ES-I3 (cell line): ENCODE data around the gene NDST3.

Experiments
- H3K36me3 ChIP-seq: 2 replicates; pipeline ENCODE4 v1.6.1; 2013; ENCODE audit warnings: mild to moderate bottlenecking, low read length, control low read depth, moderate library complexity; ENCODE audit not compliant: insufficient read depth
- H3K4me1 ChIP-seq: 2 replicates; pipeline ENCODE4 v1.6.1; 2013; ENCODE audit warnings: mild to moderate bottlenecking, control low read depth, low read length; ENCODE audit not compliant: insufficient read depth
- H3K9ac ChIP-seq: 2 replicates; pipeline ENCODE4 v1.6.1; 2013; ENCODE audit warnings: low read depth, mild to moderate bottlenecking, low read length, moderate library complexity
- H3K9me3 ChIP-seq: 2 replicates; pipeline ENCODE4 v1.6.1; 2013; ENCODE audit warnings: mild to moderate bottlenecking, low read length, moderate library complexity; ENCODE audit not compliant: control insufficient read depth, insufficient read depth

NDST3 gene

DNA sequence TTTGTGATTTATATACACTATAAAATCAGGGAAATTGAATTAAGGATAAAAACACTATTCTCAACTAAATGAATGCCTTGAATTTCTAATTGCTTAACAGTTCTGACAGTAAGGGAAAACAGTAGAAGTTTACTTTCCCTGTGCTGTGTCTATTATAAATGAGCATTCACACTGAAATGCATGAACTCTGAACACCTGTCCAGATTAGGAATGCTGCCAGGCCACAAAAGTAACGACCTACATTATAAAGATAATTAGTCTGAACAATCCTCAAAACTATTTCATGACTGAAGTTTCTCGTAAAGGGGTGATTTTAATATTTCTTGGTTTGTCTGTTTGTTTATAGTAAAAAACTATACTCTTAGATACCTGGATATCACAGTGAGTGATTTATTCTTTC is 2.0 kb downstream of the NDST3 start:
- H3K9ac ChIP-seq = no peak overlapping the region
- no peaks in the 10 kb centered on the region for H3K9me3 ChIP-seq
- no peaks in the 10 kb centered on the region for H3K36me3 ChIP-seq
- no peaks in the 10 kb centered on the region for H3K4me1 ChIP-seq

DNA sequence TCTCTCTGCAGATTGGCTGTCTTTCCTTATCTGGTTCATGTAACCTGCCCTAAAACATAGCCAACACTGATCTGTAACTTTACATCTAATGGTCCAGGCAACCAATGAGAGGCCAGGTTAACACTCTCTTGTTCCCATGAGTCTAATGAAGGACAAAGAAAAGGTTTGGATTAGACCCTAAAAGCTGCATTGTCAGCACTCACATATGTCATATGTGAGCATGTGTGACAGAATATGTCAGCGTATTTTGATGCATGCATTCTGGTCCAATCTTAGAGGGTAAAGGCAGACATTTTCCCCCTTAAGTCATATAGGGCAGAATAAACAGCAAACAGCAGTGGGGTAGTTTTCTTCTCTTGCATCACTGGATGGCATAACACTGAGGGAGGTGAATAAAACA is 3.7 kb downstream of the NDST3 start:
- Histone ChIP-seq H3K36me3 (no peaks in the 10 kb centered on the region), H3K4me1 (no peaks in the 10 kb centered on the region), H3K9ac (no peak overlapping the region; the same call in 1 of the 2 replicates), H3K9me3 (no peaks in the 10 kb centered on the region)

DNA sequence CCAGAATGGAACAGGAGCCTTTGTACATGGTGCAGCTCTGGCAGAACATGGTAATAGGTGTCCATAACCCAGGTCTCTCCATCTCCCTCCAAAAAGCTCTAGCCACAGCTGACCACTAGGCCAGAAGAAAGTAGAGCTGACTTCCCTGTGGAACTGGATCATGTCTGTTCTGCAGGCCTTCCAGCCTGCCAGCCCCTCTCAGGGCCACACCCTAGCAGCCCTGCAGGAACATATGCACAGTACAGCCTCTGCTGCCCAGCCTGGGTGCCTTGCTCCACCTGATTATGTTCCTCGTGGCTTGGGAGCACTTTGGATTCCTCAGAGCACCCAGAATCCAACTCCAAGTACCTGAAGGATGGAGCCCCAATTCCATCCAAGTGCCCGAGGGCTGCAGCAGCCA is 12.0 kb downstream of the NDST3 start:
- H3K36me3 ChIP-seq = no peaks in the 10 kb centered on the region; the same call in 1 of the 2 replicates
- peaks cover 3% of the 10 kb centered on the region; the same call in 1 of the 2 replicates for H3K9me3 ChIP-seq
- H3K4me1 ChIP-seq = no peaks in the 10 kb centered on the region
- no peak overlapping the region for H3K9ac ChIP-seq

GRCh38 chr4:118047043-118047442 is 12.8 kb downstream of the NDST3 start:
- H3K36me3 ChIP-seq = no peaks in the 10 kb centered on the region; the same call in 1 of the 2 replicates
- no peaks in the 10 kb centered on the region for H3K4me1 ChIP-seq
- H3K9ac ChIP-seq = no peak overlapping the region
- H3K9me3 ChIP-seq = peaks cover 3% of the 10 kb centered on the region; the same call in 1 of the 2 replicates

DNA sequence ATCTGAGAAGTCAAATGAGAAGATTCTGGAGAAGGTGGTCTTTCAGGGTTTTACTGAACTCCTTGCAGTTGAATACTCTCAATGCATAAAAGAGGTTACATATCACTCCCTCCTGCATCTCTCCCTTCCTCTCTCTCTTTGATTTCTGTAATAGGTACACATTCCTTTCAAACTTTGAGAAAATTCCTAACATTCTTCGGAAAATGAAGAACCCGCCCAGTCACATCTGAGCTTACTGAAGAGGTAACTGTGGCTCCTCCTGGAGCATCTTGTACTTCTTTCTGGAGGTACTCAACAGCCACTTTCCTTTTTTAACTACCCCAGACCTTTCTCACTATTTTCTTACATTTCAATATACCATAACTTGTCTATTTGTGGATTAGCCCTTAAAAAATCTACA is 24.7 kb downstream of the NDST3 start:
- H3K9ac ChIP-seq = no peak overlapping the region
- no peaks in the 10 kb centered on the region for H3K9me3 ChIP-seq
- no peaks in the 10 kb centered on the region; the same call in 1 of the 2 replicates for H3K4me1 ChIP-seq
- H3K36me3 ChIP-seq = no peaks in the 10 kb centered on the region

- H3K9me3 ChIP-seq = no peaks in the 10 kb centered on the region
- H3K9ac ChIP-seq = no peak overlapping the region
- no peaks in the 10 kb centered on the region for H3K36me3 ChIP-seq
- no peaks in the 10 kb centered on the region; the same call in 1 of the 2 replicates for H3K4me1 ChIP-seq
Observed at GRCh38 chr4:118059397-118059796, 25.1 kb downstream of the NDST3 start.

GRCh38 chr4:118076958-118077766 is 42.9 kb downstream of the NDST3 start:
- Histone ChIP-seq H3K9ac (no peak overlapping the region), H3K4me1 (no peaks in the 10 kb centered on the region), H3K36me3 (no peaks in the 10 kb centered on the region), H3K9me3 (no peaks in the 10 kb centered on the region)

- no peaks in the 10 kb centered on the region for H3K36me3 ChIP-seq
- no peaks in the 10 kb centered on the region for H3K9me3 ChIP-seq
- no peaks in the 10 kb centered on the region for H3K4me1 ChIP-seq
- no peak overlapping the region for H3K9ac ChIP-seq
Observed at GRCh38 chr4:118077767-118078105, 43.5 kb downstream of the NDST3 start.

DNA sequence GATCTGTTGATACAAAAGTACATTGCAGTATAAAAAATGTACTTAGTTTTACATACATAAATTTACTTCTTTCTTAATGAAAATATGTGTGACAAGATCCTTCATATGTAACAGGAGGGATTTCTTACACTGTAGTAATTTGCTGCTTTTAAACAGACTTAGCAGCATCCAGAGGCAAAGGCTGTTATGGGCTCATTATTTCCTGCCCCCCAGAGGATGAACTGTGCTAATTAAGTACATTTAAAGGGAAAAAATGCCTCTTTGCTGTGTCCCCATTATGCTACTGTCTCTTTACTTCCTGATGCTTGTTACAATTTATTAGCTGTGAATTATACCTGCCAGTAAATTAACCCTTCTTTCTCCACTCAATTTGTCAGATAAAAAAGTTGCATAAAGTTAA is 47.1 kb downstream of the NDST3 start:
- Histone ChIP-seq H3K9me3 (no peaks in the 10 kb centered on the region), H3K9ac (no peak overlapping the region), H3K4me1 (peaks cover 11% of the 10 kb centered on the region; the same call in 1 of the 2 replicates), H3K36me3 (no peaks in the 10 kb centered on the region)

DNA sequence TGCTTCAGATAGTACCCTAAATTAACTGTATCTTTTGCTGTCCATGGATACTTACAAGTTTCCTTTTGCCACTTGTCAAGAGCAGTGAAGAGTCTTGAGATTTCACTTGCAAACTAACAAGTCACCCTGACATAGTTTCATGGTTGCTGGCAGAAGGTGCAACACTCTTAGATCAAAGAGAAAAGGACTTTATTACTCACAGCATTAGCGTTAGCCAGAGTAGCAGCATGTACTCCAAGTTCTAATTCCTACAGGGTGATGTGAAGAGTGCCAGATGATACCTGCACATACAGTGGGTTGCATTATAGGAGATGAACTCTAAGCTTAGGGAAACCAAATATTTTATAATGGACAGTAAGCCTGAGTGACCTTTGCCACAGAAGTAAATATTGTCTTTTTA is 47.9 kb downstream of the NDST3 start:
- no peaks in the 10 kb centered on the region for H3K9me3 ChIP-seq
- H3K36me3 ChIP-seq = no peaks in the 10 kb centered on the region
- H3K4me1 ChIP-seq = peaks cover 19% of the 10 kb centered on the region
- no peak overlapping the region for H3K9ac ChIP-seq

DNA sequence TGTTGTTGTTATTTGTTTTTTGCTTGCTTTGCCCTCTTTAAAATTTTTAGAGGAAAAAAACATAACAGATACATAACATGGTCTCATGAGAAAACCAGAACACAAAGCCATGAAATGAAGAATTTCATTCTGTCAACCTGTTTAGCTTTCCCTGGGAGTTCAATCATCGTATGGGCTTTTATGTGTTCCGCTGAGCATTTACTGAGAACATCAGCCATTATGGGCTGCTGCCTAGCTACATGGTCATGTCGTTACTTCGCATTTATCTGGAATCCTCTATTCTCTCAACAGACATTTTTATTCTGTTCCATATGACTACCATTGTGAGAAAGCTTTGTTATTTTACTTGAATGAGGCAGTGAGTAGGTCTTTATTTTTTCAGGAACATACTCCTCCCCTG is 51.4 kb downstream of the NDST3 start:
- H3K9me3 ChIP-seq = no peaks in the 10 kb centered on the region
- H3K36me3 ChIP-seq = no peaks in the 10 kb centered on the region
- H3K9ac ChIP-seq = no peak overlapping the region
- H3K4me1 ChIP-seq = peaks cover 25% of the 10 kb centered on the region

- no peaks in the 10 kb centered on the region for H3K9me3 ChIP-seq
- peaks cover 25% of the 10 kb centered on the region for H3K4me1 ChIP-seq
- no peaks in the 10 kb centered on the region for H3K36me3 ChIP-seq
- H3K9ac ChIP-seq = no peak overlapping the region
Observed at GRCh38 chr4:118086344-118086743, 52.1 kb downstream of the NDST3 start.

DNA sequence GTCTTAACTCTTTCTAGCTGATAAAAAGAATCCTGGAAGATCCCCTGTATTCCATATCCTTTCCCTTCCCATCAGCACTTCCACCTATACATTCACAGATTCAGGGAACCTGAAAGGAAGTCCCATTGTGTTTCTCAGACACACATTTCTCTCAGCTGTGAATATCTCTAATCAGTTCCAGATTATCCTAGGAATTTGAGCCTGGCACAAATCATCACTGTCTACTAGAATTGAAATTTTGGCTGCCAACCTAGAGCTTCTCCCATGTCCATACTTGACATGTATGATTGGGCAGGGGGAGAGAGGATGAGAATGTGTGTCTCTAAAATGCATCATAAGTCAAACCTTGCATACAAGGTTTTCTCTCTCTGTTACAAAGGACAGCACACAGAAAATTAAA is 53.1 kb downstream of the NDST3 start:
- Histone ChIP-seq H3K36me3 (no peaks in the 10 kb centered on the region), H3K9ac (no peak overlapping the region), H3K4me1 (peaks cover 25% of the 10 kb centered on the region), H3K9me3 (no peaks in the 10 kb centered on the region)

DNA sequence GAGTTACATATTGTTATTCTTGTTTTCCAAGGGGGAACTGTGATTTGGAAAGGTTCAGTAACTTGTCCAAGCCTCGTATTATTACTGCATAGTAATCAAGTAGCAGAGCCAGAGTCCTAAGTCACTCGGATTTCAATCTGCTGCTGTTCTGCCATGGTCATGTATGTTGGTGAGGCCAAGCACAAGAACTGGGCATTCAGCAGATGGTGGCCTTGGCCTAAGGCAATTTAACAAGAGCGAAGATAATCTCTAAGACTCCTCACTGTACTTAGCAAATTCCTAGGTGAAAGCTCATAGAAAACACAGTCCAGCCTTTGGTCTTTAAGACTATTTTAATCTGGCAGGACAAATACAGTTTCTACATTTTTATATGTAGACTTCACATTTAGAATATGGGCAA is 64.8 kb downstream of the NDST3 start:
- no peaks in the 10 kb centered on the region for H3K9me3 ChIP-seq
- no peaks in the 10 kb centered on the region for H3K36me3 ChIP-seq
- H3K9ac ChIP-seq = no peak overlapping the region
- no peaks in the 10 kb centered on the region for H3K4me1 ChIP-seq

DNA sequence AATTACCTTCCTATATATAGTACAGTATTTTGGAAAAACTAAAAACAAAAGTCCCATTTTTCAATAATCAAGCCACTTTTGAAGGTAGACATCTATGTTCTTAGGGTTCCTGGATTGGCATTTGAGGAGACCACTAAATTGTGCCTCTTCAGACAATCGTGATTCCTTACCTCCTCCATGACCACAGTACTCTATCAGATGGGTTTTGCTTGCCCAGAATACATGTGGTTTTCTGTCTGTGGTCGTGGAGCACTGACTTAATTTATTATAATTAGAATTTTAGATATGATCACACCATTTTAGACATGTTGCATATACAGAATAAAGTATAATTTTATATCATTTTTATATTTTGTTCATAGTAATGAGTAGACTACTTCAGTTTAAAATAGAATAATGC is 67.9 kb downstream of the NDST3 start:
- no peaks in the 10 kb centered on the region for H3K9me3 ChIP-seq

More for the DNA sequence above, 67.9 kb downstream of the NDST3 start:
- no peaks in the 10 kb centered on the region for H3K4me1 ChIP-seq
- no peaks in the 10 kb centered on the region; the same call in 1 of the 2 replicates for H3K36me3 ChIP-seq
- H3K9ac ChIP-seq = no peak overlapping the region
